ENCODE data around the gene STK17A. TPM values are rescaled to one million over a fixed set of nuclear protein-coding genes. Genes with fewer than 3 reads are reported as not detected.

Gene STK17A
- total RNA-seq, 1 experiment from 2014 or later = 9.8 TPM

- no peak for TF ChIP-seq CTCF (conservative IDR thresholded peaks at IDR 0.05)
- no peak overlapping the region for H3T11ph ChIP-seq (ENCODE audit: low read length)
- no peak overlapping the region for H3K4me2 ChIP-seq (ENCODE audit: insufficient read depth, insufficient read length, low read length)
- H3K14ac ChIP-seq (ENCODE audit: insufficient read depth, low read length) = no peak overlapping the region
- no peak overlapping the region for H2AK5ac ChIP-seq (ENCODE audit: insufficient read length, low read length)
- no peak overlapping the region for H2BK120ac ChIP-seq (ENCODE audit: low read depth, low read length, poor library complexity, severe bottlenecking)
- H3K9me3 ChIP-seq (ENCODE audit: control insufficient read depth, low read depth, low read length) = no peaks in the 10 kb centered on the region
- H3K23ac ChIP-seq (ENCODE audit: insufficient read length, low read depth, low read length) = no peak overlapping the region
- H3K27ac ChIP-seq (ENCODE audit: insufficient read length, low read depth, low read length) = no peak overlapping the region
- H3K4me1 Mint-ChIP-seq = peaks cover 32 to 41% of the 10 kb centered on the region in 2 experiments
- no peak overlapping the region for H4K91ac ChIP-seq (ENCODE audit: insufficient read length, low read depth, low read length)
- no peak overlapping the region for H4K5ac ChIP-seq (ENCODE audit: insufficient read length, low read depth, low read length)
- no peak overlapping the region; a peak in 1 of 5 replicates for H3K4me3 Mint-ChIP-seq
- peaks cover 12% of the 10 kb centered on the region; the same call in 1 of the 2 replicates for H3K4me1 ChIP-seq (ENCODE audit: insufficient read depth, low read length)
- H2AFZ ChIP-seq (ENCODE audit: low read length) = no peak overlapping the region
- H3K36me3 Mint-ChIP-seq (ENCODE audit: insufficient read depth in 1 of 3, low read depth in 3 of 3) = peaks cover 30 to 62% (median 58%) of the 10 kb centered on the region in 3 experiments; a peak in 6 of 7 replicates
- no peaks in the 10 kb centered on the region for H4K20me1 ChIP-seq (ENCODE audit: control insufficient read depth, insufficient read depth, insufficient read length)
- H2BK5ac ChIP-seq (ENCODE audit: insufficient read length, low read length) = no peak overlapping the region
- no peak overlapping the region for H3K9ac ChIP-seq (ENCODE audit: extremely low read depth, insufficient read length, low read length)
- no peak for DNase-seq
- no peak overlapping the region for H2BK15ac ChIP-seq (ENCODE audit: low read depth, low read length)
- H3K27ac Mint-ChIP-seq = peak overlapping the region in 2 of 3 experiments; percentile 97 to 98; a peak in 3 of 7 replicates
- H4K8ac ChIP-seq (replicated peaks; ENCODE audit: insufficient read length, low read depth, low read length) = no peak overlapping the region
- WGBS (ENCODE audit: extremely low coverage, insufficient read length, low lambda C conversion rate) = no CpG with 5 or more reads among the region's 3 CpGs
- H3K27me3 ChIP-seq (ENCODE audit: insufficient read depth, low read length) = no peaks in the 10 kb centered on the region
- H3K18ac ChIP-seq (ENCODE audit: insufficient read length, low read depth, low read length) = no peak overlapping the region
- no peak overlapping the region for H2BK20ac ChIP-seq (ENCODE audit: low read depth, low read length, poor library complexity, severe bottlenecking)
- H3K9me3 Mint-ChIP-seq = no peaks in the 10 kb centered on the region
- no peaks in the 10 kb centered on the region for H3K79me1 ChIP-seq (ENCODE audit: insufficient read depth, low read depth, low read length, poor library complexity, severe bottlenecking)
- H3K79me2 ChIP-seq (ENCODE audit: insufficient read depth, low read length) = peaks cover 2% of the 10 kb centered on the region; the same call in 1 of the 2 replicates
- H3K23me2 ChIP-seq (ENCODE audit: insufficient read length, low read depth, low read length, poor library complexity, severe bottlenecking) = no peaks in the 10 kb centered on the region
- H2BK12ac ChIP-seq (ENCODE audit: insufficient read length, low read depth, low read length) = no peak overlapping the region
- H3K27me3 Mint-ChIP-seq (ENCODE audit: low read depth) = no peaks in the 10 kb centered on the region
- no peak overlapping the region for H3K56ac ChIP-seq (ENCODE audit: insufficient read length, low read depth, low read length)
- H3K4ac ChIP-seq (ENCODE audit: low read depth, low read length) = no peak overlapping the region
Measured at GRCh38 chr7:43645699-43646226, 62.9 kb downstream of the STK17A start.

Measured in H9 (cell line).